ENCODE results near the gene NKAP. TPM values are rescaled to one million over a fixed set of nuclear protein-coding genes. Genes with fewer than 3 reads are reported as not detected.

NKAP gene
- total RNA-seq, 1 experiment from 2014 or later, result 9.3 TPM

GRCh38 chrX:119880076-119880475 lies 63.5 kb downstream of the NKAP start:
- H3K4me1 ChIP-seq (ENCODE audit: insufficient read depth, low read length, poor library complexity, severe bottlenecking), result no peaks in the 10 kb centered on the region
- POLR2A ChIA-PET (ENCODE audit: low non-redundant PET), result no interaction called here
- BruUV-seq (replicated peaks), result no TSS peak
- H3K27me3 ChIP-seq (replicated peaks; ENCODE audit: insufficient read depth, low read depth, low read length, poor library complexity), result no peaks in the 10 kb centered on the region
- no peak overlapping the region for H3K27ac ChIP-seq (ENCODE audit: low read depth, low read length, poor library complexity, severe bottlenecking)
- peaks cover 17% of the 10 kb centered on the region for H3K36me3 ChIP-seq (ENCODE audit: insufficient read depth, low read length, poor library complexity, severe bottlenecking)
- H3K4me3 ChIP-seq (ENCODE audit: low read depth, low read length, poor library complexity, severe bottlenecking), result no peak overlapping the region
- no peak for TF ChIP-seq EZH2 (IDR thresholded peaks at IDR 0.05; ENCODE audit: borderline replicate concordance, low read depth, low read length, poor library complexity, severe bottlenecking)
- no peak for TF ChIP-seq CTCF (conservative IDR thresholded peaks at IDR 0.05; ENCODE audit: low read depth, low read length)
- no peaks in the 10 kb centered on the region for H3K9me3 ChIP-seq (ENCODE audit: low read depth, low read length, poor library complexity, severe bottlenecking)
- CTCF ChIA-PET, result interaction anchor here (0.6 kb wide), 1 partner anchor 325 kb away, joined by 3 read pairs; no protein-coding TSS in a partner anchor
- intact Hi-C loops (cut with micrococcal nuclease; ENCODE audit: unreplicated experiment), result loop anchor here (2.0 kb wide), 1 partner anchor 363 kb away; no protein-coding TSS in a partner anchor
- DNase-seq (ENCODE audit: low spot score), result no peak

DNA sequence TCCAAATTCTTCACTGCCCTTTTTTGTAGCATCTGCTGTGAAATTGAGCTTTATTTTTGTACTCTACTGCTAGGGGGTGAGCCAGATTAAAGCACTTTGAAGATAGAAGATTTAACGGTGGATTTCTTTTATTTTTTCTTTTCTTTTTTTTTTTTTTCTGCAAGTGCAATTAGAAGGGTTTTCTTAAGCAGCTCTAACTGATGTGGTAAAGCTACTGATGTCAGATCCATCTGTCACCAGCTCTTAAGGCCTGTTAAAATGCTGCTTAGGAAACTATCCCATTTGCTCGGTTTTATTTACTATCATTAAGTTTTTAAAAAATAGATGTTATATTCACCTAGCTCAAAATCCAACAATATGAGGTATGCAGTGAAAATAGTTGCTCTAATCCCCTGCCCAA lies 64.8 kb downstream of the NKAP start:
- ChIA-PET POLR2A (ENCODE audit: low non-redundant PET) (no interaction called here), CTCF (no interaction called here)
- TF ChIP-seq EZH2 (IDR thresholded peaks at IDR 0.05; ENCODE audit: borderline replicate concordance, low read depth, low read length, poor library complexity, severe bottlenecking) (no peak), CTCF (conservative IDR thresholded peaks at IDR 0.05; ENCODE audit: low read depth, low read length) (no peak)
- no peak for DNase-seq (ENCODE audit: low spot score)
- Histone ChIP-seq H3K36me3 (ENCODE audit: insufficient read depth, low read length, poor library complexity, severe bottlenecking) (peaks cover 17% of the 10 kb centered on the region), H3K4me1 (ENCODE audit: insufficient read depth, low read length, poor library complexity, severe bottlenecking) (no peaks in the 10 kb centered on the region), H3K27me3 (replicated peaks; ENCODE audit: insufficient read depth, low read depth, low read length, poor library complexity) (no peaks in the 10 kb centered on the region), H3K27ac (ENCODE audit: low read depth, low read length, poor library complexity, severe bottlenecking) (no peak overlapping the region), H3K4me3 (ENCODE audit: low read depth, low read length, poor library complexity, severe bottlenecking) (no peak overlapping the region), H3K9me3 (ENCODE audit: low read depth, low read length, poor library complexity, severe bottlenecking) (no peaks in the 10 kb centered on the region)
- intact Hi-C loops (cut with micrococcal nuclease; ENCODE audit: unreplicated experiment), result no loop called here
- no TSS peak for BruUV-seq (replicated peaks)

DNA sequence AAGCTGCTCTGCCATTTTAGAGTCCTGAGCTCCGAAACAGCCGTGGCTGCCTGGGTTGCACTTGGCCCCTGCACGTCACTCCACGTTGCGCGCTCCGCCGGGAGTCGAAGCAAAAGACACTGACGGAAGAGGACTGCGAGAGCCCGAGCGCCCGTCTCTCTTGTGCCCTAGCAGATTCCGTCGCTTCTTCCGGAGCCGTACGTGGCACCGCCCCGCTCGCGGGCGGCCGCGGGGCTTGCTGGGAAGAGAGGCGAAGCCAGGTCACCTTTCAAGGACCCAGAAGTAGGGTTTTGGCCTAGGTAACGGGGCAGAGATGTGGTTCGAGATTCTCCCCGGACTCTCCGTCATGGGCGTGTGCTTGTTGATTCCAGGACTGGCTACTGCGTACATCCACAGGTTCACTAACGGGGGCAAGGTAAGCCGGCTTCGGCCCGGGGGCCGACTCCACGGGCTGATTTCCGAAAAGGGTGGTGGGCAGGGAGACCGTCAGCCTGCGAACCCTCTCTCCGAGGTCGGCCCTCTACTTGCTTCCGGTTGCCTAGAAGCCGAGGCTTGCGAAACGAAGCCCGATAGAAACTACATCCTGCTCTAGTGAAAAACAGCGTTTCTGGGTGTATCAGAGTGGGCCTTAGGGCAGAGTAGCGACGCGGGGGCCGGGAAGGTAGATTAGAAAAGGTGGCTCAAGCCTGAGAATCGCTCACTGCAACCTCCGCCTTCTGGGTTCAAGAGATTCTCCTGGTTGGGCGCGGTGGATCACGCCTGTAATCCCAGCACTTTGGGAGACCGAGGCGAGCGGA lies 71.8 kb downstream of the NKAP start, which contains the start of the genes NDUFA1 and RNF113A:
TSS of gene NDUFA1 (plus strand) at position 234 of the 797 bp plus-strand sequence. CDS start at position 314, 80 bp downstream.
TSS of gene RNF113A (minus strand) at position 135 of the 797 bp plus-strand sequence. CDS start at position 15, 120 bp downstream.
- Histone ChIP-seq H3K4me1 (ENCODE audit: insufficient read depth, low read length, poor library complexity, severe bottlenecking) (no peaks in the 10 kb centered on the region), H3K27me3 (replicated peaks; ENCODE audit: insufficient read depth, low read depth, low read length, poor library complexity) (no peaks in the 10 kb centered on the region), H3K4me3 (ENCODE audit: low read depth, low read length, poor library complexity, severe bottlenecking) (peak within 1 kb of the TSS; percentile 89), H3K36me3 (ENCODE audit: insufficient read depth, low read length, poor library complexity, severe bottlenecking) (peaks cover 11% of the 10 kb centered on the region), H3K9me3 (ENCODE audit: low read depth, low read length, poor library complexity, severe bottlenecking) (no peaks in the 10 kb centered on the region), H3K27ac (ENCODE audit: low read depth, low read length, poor library complexity, severe bottlenecking) (peak within 1 kb of the TSS; percentile 93)
- ChIA-PET CTCF (no interaction called here), POLR2A (ENCODE audit: low non-redundant PET) (interaction anchor here (1.4 kb wide), 1 partner anchor 80 kb away, joined by 4 read pairs; the partner anchor contains the start of gene RPL39)
- DNase-seq (ENCODE audit: low spot score), result peak; percentile 91
- BruUV-seq (replicated peaks), result TSS peak; percentile 65
- no peak for TF ChIP-seq CTCF (conservative IDR thresholded peaks at IDR 0.05; ENCODE audit: low read depth, low read length)
- no peak for TF ChIP-seq EZH2 (IDR thresholded peaks at IDR 0.05; ENCODE audit: borderline replicate concordance, low read depth, low read length, poor library complexity, severe bottlenecking)
- intact Hi-C loops (cut with micrococcal nuclease; ENCODE audit: unreplicated experiment), result loop anchor here (1.0 to 5.0 kb wide), 2 partner anchors 18 to 79 kb away; partner anchors contain the start of gene RPL39

Measured in A673 (cell line).